HG03460 (cell line): Measurements from ENCODE around the gene AIRE.

Experiments
- ATAC-seq: cut with Tn5 transposase; IDR thresholded peaks from one replicate; pipeline ENCODE4 v1.9.1; 2021; ENCODE audit not compliant: unreplicated experiment

AIRE gene

DNA sequence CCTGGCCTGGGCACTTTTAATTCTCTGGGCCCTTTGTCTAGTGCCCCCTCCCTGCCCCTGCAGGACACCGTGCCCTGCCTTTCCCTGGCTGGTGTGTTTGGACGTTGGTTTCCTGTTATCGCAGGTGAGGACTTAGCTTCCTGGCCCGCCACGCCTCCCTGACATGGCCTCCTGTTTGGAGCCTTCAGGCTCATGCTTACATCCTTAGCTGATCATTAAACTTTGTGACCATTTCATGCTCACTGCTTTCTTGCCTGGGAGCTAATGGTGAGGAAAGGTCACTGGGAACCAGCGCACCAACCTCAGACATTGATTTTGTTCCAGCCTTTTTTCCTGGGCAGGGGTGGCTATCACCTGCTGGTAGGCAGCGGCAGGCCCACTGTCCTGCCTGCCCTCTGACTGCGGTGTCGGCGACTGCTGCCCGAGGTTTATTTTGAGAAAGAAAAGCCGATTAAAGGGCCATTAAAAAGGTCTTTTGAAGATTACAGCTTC lies 17.9 kb downstream of the AIRE start:
- ATAC-seq, result no peak

GRCh38 chr21:44304011-44304616 lies 18.4 kb downstream of the AIRE start:
- ATAC-seq, result no peak

DNA sequence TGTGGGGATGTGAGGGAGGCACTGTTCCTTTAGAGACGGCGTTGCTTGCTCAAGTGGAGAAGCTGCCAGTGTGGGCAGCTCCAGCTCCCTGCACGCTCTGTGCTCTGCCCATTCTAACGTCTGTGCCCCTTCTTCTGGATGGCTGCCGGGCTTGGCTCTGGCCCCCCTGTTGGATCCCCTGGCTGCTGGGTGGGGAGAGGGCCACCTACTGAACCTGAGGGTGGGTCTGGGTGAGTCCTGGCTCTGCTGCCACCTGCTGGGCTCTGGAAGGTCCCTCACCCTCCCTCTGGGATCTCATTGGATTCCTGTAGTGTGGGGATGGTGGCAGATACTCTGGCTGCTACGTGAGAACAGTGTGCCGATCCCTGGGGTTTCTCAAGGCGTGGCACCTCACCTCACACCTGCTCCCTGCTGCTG lies 19.2 kb downstream of the AIRE start:
- ATAC-seq, result no peak

- ATAC-seq, result no peak
Measured at GRCh38 chr21:44305691-44306090, 20.0 kb downstream of the AIRE start.

DNA sequence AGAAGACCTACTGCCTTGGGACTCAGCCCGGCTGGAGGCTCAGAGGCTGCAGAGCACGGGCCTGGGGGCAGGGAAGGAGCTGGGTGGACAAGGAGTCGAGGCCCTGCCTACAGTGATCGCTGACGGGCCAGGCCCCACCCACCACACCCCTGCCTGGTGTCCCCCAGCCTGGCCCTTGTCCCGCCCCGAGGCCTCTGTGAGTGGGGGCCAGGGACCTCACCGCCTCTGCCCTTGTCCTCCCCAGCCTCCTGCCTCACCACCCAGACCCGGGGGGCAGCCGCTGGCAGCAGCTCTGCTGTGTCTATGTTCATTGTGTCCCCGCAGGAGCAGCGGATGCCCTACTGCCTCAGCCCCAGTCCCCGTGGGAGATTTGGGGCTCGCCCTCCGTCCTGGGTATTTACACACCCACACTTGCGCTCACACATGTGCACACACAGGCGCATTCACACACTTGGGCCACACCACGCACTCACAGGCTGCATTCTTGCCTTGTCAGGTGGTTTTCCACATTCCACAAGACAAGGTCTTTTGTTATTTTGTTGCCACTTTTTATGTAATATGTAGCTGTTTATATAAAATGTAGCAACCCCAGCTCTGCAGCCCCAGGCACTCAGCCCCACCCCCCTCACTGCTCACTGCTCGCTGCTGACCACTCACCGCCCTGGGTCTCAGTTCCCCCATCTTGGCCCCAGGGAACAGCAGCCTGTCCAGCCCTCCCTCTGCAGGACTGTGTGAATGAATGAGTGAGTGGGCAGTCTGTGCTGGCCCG lies 21.4 kb downstream of the AIRE start:
- ATAC-seq, result no peak

DNA sequence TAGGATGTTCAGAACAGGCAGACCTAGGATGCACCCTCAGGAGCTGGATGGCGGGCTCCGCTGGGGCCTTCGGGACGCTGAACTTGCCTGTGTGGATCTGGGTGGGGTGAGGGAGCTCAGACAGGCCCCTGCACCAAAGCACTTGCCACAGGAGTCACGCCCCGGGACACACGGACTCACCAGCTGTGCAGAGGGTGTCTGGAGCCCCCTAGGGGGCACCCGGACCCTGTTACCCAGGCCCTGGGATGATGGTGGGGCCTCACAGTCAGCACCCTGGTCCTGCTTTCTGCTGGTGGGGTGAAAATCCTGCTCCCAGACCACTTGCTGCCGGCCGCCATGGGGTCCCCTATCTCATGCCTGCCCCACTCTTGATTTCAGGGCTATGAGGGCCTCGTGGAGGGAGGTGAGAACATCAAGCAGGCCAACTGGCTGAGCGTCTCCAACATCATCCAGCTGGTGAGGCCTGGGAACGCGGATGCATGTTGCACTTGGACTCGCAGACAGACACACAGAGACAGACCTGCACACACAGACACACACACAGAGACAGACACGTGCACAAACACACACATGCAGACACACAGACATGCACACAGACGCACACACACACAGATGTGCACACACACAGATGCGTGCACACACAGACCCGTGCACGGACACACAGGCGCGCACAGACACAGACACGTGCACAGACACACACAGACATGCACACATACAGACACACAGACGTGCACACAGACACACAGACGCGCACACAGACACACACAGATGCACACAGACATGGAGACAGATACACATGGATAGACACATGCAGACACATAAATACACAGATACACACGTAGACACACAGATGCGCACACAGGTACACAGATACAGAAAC lies 25.2 kb downstream of the AIRE start:
- ATAC-seq, result no peak

DNA sequence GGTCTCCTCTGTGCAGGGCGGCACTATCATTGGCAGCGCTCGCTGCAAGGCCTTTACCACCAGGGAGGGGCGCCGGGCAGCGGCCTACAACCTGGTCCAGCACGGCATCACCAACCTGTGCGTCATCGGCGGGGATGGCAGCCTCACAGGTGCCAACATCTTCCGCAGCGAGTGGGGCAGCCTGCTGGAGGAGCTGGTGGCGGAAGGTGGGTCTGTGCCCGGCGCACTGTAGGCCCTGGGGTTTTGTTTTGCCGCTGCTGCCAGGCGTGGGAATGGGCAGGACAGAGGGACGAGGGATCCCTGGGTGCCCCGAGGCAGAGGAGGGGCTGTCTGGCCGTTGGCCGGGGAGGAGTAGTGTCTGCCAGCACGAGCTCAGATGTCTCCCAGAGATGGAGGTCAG lies 26.4 kb downstream of the AIRE start:
- no peak for ATAC-seq

- no peak for ATAC-seq
Measured at GRCh38 chr21:44312716-44313115, 27.0 kb downstream of the AIRE start.

DNA sequence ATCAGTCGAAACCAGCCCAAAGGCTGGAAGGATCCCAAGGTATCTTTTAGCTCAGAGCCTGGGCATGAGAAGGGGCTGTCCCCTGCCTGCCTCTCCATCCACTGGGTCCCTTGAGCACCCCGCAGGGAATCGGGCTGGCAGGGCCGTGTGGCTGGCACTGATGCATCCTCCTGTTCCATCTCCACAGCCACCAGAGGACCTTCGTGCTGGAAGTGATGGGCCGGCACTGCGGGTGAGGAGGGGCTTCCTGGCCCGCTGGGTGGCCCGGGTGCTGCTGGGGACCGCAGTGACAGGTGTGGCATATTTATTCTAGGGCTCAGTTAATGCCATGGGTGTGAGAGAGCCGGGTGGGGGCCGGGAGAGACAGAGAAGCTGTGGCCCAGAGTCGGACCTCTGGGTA lies 27.8 kb downstream of the AIRE start:
- ATAC-seq, result no peak

DNA sequence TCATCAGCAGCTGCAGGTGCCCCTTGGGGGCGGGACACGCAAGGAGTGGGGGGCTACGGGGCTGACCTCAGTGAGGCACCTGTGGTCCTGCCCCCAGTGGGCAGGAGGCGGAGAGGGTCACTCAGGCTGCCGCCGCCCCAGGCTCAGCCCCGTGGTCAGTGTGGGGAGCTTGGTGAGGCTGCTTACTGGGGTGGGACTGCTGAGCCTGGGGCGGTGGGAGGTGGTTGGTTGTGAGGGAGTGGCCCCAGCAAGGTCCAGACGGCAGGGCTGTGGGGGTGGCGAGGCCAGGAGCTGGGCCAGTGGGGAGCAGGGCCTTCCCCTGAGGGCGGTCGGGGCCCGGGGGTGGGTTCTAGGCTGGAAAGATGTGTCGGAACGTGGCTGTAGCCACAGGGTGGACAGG lies 28.5 kb downstream of the AIRE start:
- no peak for ATAC-seq

- no peak for ATAC-seq
Measured at GRCh38 chr21:44314561-44314960, 28.9 kb downstream of the AIRE start.

GRCh38 chr21:44315691-44316203 lies 30.1 kb downstream of the AIRE start:
- no peak for ATAC-seq

GRCh38 chr21:44316277-44316900 lies 30.7 kb downstream of the AIRE start:
- ATAC-seq, result no peak

DNA sequence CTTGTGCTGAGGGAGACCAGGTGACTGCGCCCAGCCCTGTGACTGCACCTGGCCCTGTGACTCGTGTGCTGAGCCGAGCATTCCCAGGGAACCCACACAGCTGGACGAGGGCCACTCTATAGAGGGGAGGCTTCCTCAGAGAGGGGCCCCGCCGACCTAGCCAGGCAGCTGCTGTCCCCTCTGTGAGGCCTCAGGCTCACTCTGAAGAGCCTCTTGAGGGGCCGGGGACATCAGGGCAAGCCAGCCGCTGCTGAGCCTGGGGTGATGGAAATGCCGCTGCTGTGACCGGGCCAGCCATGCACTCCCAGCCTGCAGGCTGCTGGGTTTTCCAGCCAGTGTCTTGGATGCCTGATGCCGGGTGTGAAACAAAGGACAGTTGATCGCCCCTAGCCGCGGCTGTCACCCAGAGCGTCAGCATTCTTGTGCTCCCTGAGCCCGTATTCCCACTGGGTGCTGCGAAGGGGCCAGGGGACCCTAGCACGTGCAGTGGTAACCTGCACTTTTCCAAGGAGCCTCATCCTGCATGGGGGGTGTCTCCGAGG lies 31.6 kb downstream of the AIRE start:
- no peak for ATAC-seq

DNA sequence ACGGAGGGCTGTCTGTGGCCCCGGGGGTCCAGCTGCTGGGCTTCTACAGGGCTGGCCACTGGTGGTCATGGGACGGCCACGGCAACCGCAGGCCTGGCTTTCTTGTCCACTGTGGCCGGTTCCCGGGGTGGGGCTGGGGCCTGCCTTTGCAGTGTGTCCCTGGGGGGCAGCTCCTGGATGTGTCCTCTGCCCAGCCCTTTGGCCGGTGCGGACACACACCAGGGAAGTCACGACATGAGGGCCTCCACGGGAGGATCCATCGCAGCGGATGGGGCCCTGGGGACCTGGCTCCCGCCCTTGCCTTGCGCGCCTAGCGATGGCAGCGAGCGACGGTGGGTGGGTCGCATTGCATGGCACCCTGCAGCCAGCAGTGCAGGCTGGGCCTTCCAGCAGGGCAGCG lies 32.2 kb downstream of the AIRE start:
- ATAC-seq, result no peak

GRCh38 chr21:44318489-44319285 lies 33.0 kb downstream of the AIRE start:
- no peak for ATAC-seq

- no peak for ATAC-seq
Measured at GRCh38 chr21:44319407-44320065, 33.9 kb downstream of the AIRE start.

DNA sequence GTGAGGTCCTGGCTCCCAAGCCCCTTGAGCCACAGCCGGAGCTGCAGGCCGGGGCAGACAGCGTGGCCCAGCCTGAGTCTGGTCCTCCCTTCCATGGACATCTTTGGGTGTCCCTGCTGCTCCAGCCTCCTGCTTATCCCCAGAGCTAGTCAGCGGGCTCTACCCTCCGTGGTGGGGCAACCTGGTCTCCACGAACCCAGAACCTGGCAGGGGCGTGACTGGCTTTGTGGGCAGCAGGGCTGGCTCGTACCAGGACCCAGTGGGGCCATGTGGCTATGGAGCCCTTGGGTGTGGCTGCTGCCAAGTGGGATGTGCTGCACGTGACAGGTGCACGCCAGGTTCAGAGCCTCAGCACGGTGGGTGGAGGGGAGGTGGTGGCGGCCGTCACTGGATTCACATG lies 35.2 kb downstream of the AIRE start:
- ATAC-seq, result no peak

DNA sequence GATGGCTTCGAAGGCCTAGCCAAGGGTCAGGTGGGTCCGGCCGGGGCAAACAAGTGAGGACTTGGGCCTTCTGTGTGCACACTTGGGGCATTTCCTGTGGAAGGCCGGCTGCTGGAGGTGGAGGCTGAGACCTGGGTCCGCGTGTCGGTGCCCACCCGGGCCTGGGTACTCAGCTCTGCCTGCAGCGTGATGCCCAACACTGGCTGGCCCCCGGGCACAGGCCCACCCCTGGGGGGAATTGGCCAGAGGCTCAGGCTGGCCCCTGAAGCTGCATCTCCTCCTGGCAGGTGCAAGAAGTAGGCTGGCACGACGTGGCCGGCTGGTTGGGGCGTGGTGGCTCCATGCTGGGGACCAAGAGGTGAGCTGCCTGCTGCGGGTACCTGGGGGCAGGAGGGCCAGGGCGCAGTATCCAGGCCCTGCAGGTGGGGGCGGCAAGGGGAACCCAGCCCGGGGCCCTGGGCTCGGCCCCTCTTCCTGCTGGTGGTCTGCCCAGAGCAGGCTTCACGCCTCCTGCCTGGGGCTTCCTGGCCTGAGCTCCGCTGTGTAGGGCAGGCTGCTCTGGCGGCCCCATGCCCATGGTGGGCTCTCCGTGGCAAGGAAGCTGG lies 36.3 kb downstream of the AIRE start:
- no peak for ATAC-seq
